ENCODE data around the gene SWAP70.
A peak's percentile ranks its signal among the peaks of the same experiment; 100 is the strongest.
"Not testable (repeated sequence)": the region's sequence is repeated elsewhere in the genome, so short reads cannot be mapped to it uniquely, and the experiment has no call there.

The SWAP70 gene

GRCh38 chr11:9663699-9664275 lies at the start of gene SWAP70:
TSS of gene SWAP70 (plus strand) at chr11:9664077. CDS start at chr11:9664180, 103 bp downstream.
- peak; percentile 76 for DNase-seq (ENCODE audit: low spot score)

DNA sequence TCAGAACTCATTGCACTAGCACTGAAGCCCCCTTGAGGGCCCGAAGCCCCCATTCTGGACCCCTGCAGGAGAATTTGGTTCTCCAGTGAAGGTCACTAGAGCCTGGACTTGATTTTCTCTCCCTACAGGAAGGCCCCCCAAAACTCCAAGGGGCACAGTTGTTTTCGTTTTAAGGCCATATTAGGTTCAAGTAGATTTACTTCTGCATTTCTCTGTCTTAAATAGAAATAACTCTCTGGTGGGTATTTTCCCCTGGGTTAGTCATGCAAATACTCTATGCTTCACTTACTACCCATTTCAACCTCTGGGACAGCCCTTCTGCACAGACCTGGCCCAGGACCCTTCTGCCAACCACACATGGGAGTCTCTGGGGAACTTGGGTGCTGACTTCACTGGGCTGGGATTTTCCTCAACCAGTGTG lies 48.8 kb upstream of the SWAP70 start:
- DNase-seq (ENCODE audit: low spot score), result peak; percentile 49

- no peak for DNase-seq (ENCODE audit: low spot score)
Observed at GRCh38 chr11:9616042-9616675, 47.7 kb upstream of the SWAP70 start.

GRCh38 chr11:9616858-9617257 lies 47.0 kb upstream of the SWAP70 start:
- no peak for DNase-seq (ENCODE audit: low spot score)

DNA sequence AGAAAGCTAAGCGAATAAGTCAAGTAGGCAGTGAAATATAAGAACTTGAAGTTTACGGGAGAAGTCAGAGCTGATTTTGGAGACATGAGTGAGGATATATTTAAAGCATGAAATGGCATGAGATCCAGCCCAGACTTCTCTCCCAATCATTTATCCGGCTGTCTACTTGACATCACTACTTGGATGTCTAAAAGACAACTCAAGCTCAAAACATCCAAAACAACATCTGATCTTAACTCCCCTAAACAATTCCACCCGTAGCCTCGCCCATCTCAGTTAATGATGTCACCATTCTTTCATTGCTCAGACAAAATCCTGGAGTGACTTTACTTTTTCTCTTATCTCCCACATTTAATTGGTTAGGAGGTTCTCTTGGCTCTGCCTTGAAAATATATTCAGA lies 45.9 kb upstream of the SWAP70 start:
- no peak for DNase-seq (ENCODE audit: low spot score)

GRCh38 chr11:9619004-9619403 lies 44.9 kb upstream of the SWAP70 start:
- no peak for DNase-seq (ENCODE audit: low spot score)

GRCh38 chr11:9619971-9620370 lies 43.9 kb upstream of the SWAP70 start:
- DNase-seq (ENCODE audit: low spot score), result no peak

DNA sequence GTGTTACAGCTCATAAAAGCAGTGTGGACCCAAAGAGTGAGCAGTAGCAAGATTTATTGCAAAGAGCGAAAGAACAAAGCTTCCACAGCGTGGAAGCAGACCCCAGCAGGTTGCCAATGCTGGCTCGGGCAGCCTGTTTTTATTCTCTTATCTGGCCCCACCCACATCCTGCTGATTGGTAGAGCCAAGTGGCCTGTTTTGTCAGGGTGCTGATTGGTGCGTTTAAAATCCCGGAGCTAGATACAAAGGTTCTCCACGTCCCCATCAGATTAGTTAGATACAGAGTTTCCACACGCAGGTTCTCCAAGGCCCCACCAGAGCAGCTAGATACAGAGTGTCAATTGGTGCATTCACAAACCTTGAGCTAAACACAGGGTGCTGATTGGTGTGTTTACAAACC lies 41.5 kb upstream of the SWAP70 start:
- DNase-seq (ENCODE audit: low spot score), result not testable (repeated sequence)

- not testable (repeated sequence) for DNase-seq (ENCODE audit: low spot score)
Observed at GRCh38 chr11:9623053-9623452, 40.8 kb upstream of the SWAP70 start.

- DNase-seq (ENCODE audit: low spot score), result no peak
Observed at GRCh38 chr11:9624448-9624847, 39.4 kb upstream of the SWAP70 start.

DNA sequence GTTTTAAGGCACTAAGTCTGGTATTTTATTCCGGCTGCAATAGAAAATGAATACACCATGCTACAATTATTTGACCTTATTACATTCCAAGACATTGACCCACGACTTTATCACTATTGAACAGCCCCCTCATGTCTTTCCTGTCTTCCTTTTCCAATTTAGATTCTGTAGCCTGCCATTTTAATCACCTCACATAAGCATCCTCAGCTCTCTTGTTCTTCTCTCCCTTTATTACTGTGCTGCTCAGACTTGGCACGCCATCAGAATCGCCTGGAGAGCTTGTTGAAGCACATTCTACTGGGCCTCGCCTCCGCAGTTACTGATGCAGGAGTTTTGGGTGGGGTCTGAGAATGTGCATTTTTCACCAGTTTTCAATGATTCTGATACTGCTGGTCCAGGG lies 38.7 kb upstream of the SWAP70 start:
- DNase-seq (ENCODE audit: low spot score), result no peak

DNA sequence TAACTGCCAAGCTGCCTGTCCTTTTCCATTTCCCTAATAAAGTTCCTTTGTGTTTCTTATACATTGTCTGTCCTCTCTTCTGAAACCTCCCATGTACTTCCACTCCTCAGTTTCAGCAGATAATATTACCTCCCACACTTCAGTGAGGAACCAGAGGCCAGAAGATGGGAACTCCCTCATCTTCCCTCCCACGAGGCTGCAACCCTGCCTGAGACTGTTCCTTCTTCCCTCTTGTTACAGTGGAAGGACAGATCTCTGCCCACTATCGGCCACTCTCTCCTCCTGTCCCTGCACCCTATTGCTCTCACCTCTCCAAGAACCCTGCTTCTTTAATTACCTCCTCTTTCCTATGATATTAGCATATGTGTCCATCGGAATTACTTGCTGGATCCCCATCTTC lies 38.1 kb upstream of the SWAP70 start:
- DNase-seq (ENCODE audit: low spot score), result peak; percentile 23

DNA sequence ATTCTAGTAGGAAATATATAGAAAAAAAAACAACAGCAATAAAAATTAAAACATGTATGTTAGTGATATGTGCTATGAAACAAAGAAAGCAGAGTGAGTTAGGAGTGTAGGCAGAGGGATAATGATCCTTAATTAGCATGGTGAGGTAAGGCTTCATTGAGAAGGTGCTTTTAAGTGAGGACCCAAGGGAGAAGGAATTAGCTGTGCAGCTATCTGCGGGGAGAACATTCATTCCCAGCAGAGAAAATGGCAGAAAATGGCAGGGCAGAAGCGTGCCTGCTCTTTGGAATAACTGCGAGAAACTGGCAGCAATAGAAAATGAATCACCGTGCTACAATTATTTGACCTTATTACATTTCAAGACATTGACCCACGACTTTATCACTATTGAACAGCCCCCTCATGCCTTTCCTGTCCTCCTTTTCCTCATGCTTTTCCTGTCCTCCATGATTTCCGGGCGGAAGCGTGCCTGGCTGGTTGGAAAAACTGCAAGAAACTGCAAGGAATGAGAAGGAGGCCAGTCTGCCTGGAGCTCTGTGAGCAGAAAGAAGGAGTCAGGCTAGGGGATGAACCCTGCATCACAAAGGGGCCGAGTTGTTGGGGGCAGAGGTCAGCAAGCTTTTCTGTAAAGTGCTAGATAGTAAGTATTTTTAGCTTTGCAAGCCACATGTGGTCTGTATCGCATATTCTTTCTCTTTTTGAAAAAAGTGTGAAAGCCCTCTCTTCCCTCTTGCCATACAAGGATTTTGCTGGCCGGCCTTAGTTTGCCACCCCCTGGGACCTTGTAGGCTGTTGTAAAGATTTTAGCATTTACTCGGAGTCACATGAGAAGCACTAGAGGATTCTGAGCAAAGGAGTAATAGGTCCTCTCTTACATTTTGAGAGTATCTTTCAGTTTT lies 37.1 kb upstream of the SWAP70 start:
- no peak for DNase-seq (ENCODE audit: low spot score)

DNA sequence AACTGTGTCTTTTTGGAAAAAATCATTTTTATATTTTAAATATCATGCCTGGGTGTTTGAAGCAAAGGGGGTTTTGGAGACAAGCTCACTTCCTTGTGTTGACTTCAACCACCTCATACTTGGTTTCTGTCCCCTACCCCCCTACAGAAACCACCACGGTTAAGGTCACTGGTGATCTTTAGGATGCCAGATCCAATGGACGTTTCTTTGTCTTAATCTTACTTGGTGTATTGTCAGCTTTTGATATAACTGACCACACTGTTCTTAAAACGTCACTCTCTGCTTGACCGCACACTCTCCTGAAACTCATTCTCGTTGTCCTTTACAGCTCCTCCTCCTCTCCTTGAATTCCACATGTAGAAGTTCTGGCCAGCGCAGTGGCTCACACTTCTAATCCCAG lies 34.8 kb upstream of the SWAP70 start:
- no peak for DNase-seq (ENCODE audit: low spot score)

DNA sequence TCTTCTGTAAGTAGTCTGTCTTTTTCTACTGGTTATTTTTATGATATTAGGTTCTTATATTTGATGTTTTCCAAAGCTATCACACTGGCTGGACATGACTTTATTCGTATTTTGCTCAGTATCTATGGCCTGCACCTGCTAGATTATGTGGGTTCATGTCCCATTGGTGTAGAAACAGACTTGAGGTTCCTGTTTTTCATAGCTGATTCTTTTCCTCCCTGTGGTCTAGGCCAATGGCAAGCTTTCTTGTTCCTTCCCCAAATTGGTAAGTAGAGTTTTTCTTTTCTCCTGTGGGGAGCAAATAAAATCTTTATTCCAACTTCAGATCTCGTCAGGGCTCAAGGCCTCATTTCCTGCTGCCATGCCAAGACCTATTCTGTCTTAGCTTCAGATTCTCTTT lies 30.2 kb upstream of the SWAP70 start:
- DNase-seq (ENCODE audit: low spot score), result peak; percentile 44

- no peak for DNase-seq (ENCODE audit: low spot score)
Observed at GRCh38 chr11:9636691-9637090, 27.2 kb upstream of the SWAP70 start.

DNA sequence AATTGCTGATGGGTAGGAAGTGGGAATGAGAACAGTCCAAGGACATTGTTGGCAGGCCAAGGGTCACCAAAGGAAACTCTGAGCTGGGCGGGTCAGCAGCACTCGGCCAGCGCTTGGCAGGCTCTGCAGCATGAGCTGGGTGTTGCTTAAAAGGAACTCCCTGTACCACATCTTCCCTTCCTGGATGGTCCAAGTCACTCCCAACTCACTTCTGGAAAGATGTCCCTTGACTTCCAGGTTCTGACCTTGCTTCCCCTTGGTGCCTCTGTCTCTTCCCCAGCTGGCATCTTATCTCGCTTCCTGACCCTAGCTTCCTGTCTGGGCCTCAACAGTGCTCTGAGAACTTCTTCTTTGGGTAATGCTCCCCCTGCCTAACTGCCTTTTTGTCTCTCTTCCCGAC lies 24.8 kb upstream of the SWAP70 start:
- DNase-seq (ENCODE audit: low spot score), result peak; percentile 46

DNA sequence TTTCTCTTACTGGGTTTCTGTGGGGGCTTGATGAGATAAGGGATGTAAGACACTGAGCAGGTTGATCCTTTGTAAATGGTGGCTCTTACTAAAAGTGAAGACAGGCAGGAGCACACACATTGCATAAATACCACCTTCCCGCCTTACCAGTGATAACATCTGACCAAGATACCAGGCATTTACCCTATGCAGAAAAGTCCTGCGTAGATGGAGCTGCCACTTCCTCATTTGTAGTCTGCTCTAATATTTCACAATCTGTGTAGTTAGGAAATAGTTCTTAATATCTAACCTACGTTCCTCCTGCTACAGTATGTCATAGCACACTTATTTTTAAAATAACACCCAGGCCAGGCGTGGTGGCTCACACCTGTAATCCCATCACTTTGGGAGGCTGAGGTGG lies 23.9 kb upstream of the SWAP70 start:
- DNase-seq (ENCODE audit: low spot score), result peak; percentile 68

DNA sequence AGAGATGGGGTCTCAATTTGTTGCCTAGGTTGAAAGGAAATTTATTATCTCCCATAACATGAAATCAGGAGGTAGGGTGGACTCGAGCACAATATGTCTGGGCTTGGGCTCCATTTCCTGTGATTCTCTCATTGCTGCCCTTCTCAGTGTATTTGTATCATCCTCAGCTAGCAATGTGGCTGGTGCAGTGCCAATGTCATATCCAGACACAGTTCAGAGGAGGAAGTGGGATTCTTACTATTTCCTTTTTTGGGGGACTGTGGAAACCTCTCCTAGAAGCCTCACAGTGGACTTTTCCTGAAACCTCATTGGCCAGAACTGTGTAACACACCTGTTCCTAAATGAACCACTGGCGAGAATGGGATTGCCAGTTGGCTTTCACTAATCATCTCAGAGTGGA lies 21.0 kb upstream of the SWAP70 start:
- peak; percentile 54 for DNase-seq (ENCODE audit: low spot score)

DNA sequence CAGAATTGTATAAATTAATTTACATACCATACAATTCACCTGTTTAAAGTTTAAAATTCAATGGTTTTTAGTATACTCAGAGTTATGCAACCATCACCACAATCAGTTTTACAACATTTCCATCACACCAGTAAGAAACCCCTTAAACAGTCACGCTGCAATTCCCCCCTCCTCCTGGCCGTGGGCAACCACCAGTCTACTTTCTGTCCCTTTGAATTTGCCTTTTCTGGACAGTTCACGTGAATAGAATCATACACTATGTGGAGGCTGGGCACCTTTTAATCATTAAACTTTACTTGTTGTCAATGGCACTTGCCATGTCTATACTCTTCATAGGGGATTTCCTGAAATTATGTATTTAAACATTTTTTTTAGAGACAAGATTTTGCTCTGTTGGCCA lies 20.1 kb upstream of the SWAP70 start:
- DNase-seq (ENCODE audit: low spot score), result no peak

DNA sequence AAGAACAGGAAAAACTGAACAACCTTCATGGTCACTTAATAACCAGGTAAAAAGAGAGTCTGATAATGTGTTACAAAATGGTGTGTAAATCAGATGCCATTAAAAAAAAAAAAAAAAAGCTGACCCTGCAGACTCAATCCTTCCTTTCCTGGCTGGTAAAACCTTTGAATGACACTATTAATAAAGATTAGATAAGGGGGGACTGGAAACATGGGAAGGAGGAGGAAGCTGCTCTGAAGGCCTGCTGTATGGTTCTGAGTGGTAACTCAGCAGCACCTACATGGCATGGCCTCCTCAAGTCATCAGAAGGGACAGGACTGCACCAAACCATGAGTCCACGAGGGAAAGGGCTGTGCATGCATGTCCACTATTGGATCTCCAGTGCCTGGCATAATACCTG lies 18.0 kb upstream of the SWAP70 start:
- DNase-seq (ENCODE audit: low spot score), result no peak

- DNase-seq (ENCODE audit: low spot score), result no peak
Observed at GRCh38 chr11:9646324-9646723, 17.6 kb upstream of the SWAP70 start.

DNA sequence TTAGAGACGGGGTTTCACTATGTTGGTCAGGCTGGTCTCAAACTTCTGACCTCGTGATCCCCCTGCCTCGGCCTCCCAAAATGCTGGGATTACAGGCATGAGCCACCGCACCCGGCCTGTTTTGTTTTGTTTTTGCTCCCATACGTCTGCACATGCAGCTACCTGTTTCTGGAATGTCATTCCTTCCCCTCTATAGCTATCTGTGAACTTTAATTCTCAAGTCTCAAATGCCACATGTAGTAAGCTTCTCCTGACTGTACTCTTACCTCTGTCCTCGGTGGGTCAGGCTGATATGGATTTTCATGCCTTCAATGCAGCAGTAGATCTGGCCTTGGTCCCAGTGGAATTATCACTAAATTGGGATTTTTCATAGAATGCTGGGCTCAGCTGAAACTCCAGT lies 12.4 kb upstream of the SWAP70 start:
- DNase-seq (ENCODE audit: low spot score), result no peak
